ENCODE data around the gene SIRT2. TPM values are rescaled to one million over a fixed set of nuclear protein-coding genes. Genes with fewer than 3 reads are reported as not detected.
A peak's percentile ranks its signal among the peaks of the same experiment; 100 is the strongest.

Gene SIRT2
- total and polyA plus RNA-seq, 2 donors (not counting 1 experiment from before 2014, with no cell fraction given): 42.4 to 65.9 TPM

DNA sequence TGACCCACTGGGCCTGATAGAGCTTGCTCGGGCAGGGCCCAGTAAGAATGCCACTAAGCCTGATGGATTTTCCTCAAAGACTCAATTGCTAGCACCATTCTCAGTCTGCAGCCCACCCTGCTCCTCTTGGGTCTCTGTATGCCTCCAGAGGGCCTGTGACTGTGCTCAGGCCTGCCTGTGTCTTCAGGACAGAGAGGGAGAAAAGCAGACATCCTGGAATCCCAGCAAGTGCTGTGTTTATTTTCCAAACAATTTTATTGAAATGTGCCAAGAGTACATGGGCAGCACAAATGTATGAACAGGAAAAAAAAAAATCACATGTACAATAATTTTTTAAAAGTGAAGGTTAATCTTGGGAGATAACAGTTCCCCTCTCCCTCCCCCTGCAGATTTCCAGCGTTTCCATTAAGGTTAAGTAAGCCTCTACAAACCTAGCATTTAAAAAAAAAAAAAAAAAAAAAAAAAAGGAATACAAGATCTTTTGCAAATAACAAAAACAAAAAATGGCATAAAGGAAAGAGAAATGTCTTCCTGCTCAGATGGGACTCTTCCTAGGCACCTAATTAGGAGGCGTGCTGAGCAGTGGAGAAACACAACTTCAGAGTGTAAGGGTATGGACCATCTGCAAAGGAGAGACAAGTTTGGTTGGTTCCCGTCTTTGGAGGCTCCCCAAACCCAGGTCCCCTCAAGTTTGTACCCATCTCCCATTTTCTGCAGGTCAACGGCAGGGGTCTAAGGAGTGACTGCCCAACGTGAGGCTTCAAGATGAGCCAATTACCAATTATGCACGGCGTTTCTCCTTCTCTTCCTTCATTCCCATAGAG, 63.0 kb downstream of the SIRT2 start:
- intact Hi-C loops (cut with micrococcal nuclease): no loop called here
- H3K4me3 Mint-ChIP-seq: no peak overlapping the region

More for the DNA sequence above, 63.0 kb downstream of the SIRT2 start:
- H3K4me3 ChIP-seq (ENCODE audit: control extremely low read depth in 1 of 5, extremely low read depth in 1 of 5, insufficient read depth in 1 of 5, low read depth in 2 of 5, low read length in 4 of 5): no peak overlapping the region
- H3K27ac Mint-ChIP-seq: peak overlapping the region; percentile 3
- H3K79me2 ChIP-seq (ENCODE audit: control insufficient read depth, insufficient read depth, low read length): peaks cover 38% of the 10 kb centered on the region
- WGBS (ENCODE audit: insufficient coverage): 97% methylated on average over 7 of the region's 8 CpGs
- no peak overlapping the region for H3K27ac ChIP-seq (ENCODE audit: low read length in 2 of 2)
- no peaks in the 10 kb centered on the region for H3K27me3 Mint-ChIP-seq
- H3K4me2 ChIP-seq (replicated peaks; ENCODE audit: low read depth, low read length, poor library complexity, severe bottlenecking): no peak overlapping the region
- TF ChIP-seq EZH2 (IDR thresholded peaks at IDR 0.05; ENCODE audit: borderline replicate concordance, insufficient read depth, low read depth, low read length, poor library complexity, severe bottlenecking) (no peak), CTCF (IDR thresholded peaks at IDR 0.05) (no peak)
- H3K9me3 ChIP-seq (ENCODE audit: control extremely low read depth in 1 of 3, control insufficient read depth in 2 of 3, insufficient read depth in 1 of 3, low read length in 2 of 3): no peaks in the 10 kb centered on the region
- ChIA-PET CTCF (interaction anchor here (2.1 kb wide), 1 partner anchor 34 kb away, joined by 7 read pairs; no protein-coding TSS in a partner anchor), POLR2A (interaction anchor here (1.4 kb wide), 1 partner anchor 13 kb away, joined by 4 read pairs; no protein-coding TSS in a partner anchor)
- H3K9ac ChIP-seq (ENCODE audit: low read length): no peak overlapping the region
- H3K4me1 ChIP-seq (ENCODE audit: control insufficient read depth in 2 of 2, insufficient read depth in 2 of 2, low read length in 2 of 2): peaks cover 10 to 11% of the 10 kb centered on the region in 2 donors
- H3K27me3 ChIP-seq (replicated peaks in 1 of 4; ENCODE audit: control extremely low read depth in 1 of 4, control insufficient read depth in 3 of 4, insufficient read depth in 4 of 4, low read length in 3 of 4): no peaks in the 10 kb centered on the region
- H3K4me1 Mint-ChIP-seq: peaks cover 16% of the 10 kb centered on the region
- no peaks in the 10 kb centered on the region for H3K9me3 Mint-ChIP-seq (ENCODE audit: insufficient read depth)
- peaks cover 49% of the 10 kb centered on the region for H4K20me1 ChIP-seq (ENCODE audit: control insufficient read depth, insufficient read depth, low read length, poor library complexity, severe bottlenecking)
- peaks cover 9 to 56% of the 10 kb centered on the region in 2 experiments for H3K36me3 ChIP-seq (replicated peaks in 1 of 2; ENCODE audit: control extremely low read depth in 1 of 2, control insufficient read depth in 1 of 2, extremely low read depth in 1 of 2, insufficient read depth in 2 of 2, low read length in 1 of 2)
- DNase-seq (no peak), ATAC-seq (ENCODE audit: low read depth) (no peak)
- H2AFZ ChIP-seq (ENCODE audit: insufficient read depth, low read depth, low read length, poor library complexity, severe bottlenecking): no peak overlapping the region
